NB4 (cell line): Measurements from ENCODE around the gene FAIM2.
A peak's percentile ranks its signal among the peaks of the same experiment; 100 is the strongest.

Experiments
- DNase-seq: peaks from one replicate; pipeline ENCODE4 v3.0.0; 2010; ENCODE audit warnings: low read depth
- H3K4me3 ChIP-seq: one replicate; pipeline ENCODE4 v1.5.1; 2011; ENCODE audit warnings: mild to moderate bottlenecking, low read depth, low read length, moderate library complexity
- CTCF ChIP-seq: IDR thresholded peaks from one replicate; pipeline ENCODE4 v1.5.1; 2012; ENCODE audit warnings: low read depth, low read length
- MAX ChIP-seq: IDR thresholded peaks from 2 replicates; pipeline ENCODE4 v1.6.1; 2011; ENCODE audit warnings: low read depth, low read length
- MYC ChIP-seq: IDR thresholded peaks from 2 replicates; pipeline ENCODE4 v1.6.1; 2011; ENCODE audit warnings: low read depth, low read length
- POLR2A ChIP-seq: IDR thresholded peaks from 2 replicates; pipeline ENCODE4 v1.6.1; 2011; ENCODE audit warnings: mild to moderate bottlenecking; ENCODE audit not compliant: insufficient read length; ENCODE audit errors: extremely low read depth

The FAIM2 gene

GRCh38 chr12:49904601-49905000, 901 bp upstream of the FAIM2 start:
- no peak for DNase-seq
- H3K4me3 ChIP-seq: no peak overlapping the region
- no peak for TF ChIP-seq MAX
- TF ChIP-seq MYC: no peak
- no peak for TF ChIP-seq POLR2A
- TF ChIP-seq CTCF: no peak

GRCh38 chr12:49903351-49903699, 375 bp downstream of the FAIM2 start:
- no peak overlapping the region for H3K4me3 ChIP-seq
- no peak for TF ChIP-seq CTCF
- no peak for TF ChIP-seq MYC
- no peak for TF ChIP-seq POLR2A
- TF ChIP-seq MAX: no peak
- DNase-seq: no peak

GRCh38 chr12:49902399-49903350, 1.0 kb downstream of the FAIM2 start:
- TF ChIP-seq MAX: no peak
- TF ChIP-seq POLR2A: no peak
- TF ChIP-seq MYC: no peak
- no peak for TF ChIP-seq CTCF
- no peak overlapping the region for H3K4me3 ChIP-seq
- no peak for DNase-seq

GRCh38 chr12:49901986-49902385, 1.7 kb downstream of the FAIM2 start:
- no peak for DNase-seq
- TF ChIP-seq CTCF: no peak
- no peak for TF ChIP-seq MYC
- no peak for TF ChIP-seq POLR2A
- no peak for TF ChIP-seq MAX
- no peak overlapping the region for H3K4me3 ChIP-seq

GRCh38 chr12:49901026-49901425, 2.7 kb downstream of the FAIM2 start:
- peak; percentile 27 for DNase-seq
- no peak overlapping the region for H3K4me3 ChIP-seq
- no peak for TF ChIP-seq CTCF
- TF ChIP-seq MYC: no peak
- no peak for TF ChIP-seq MAX
- no peak for TF ChIP-seq POLR2A
